Upper lobe of left lung (tissue), 4 donors: ENCODE measurements around the gene NENF.

Source experiments
- CTCF ChIP-seq, 6 experiments: fragments of 450-650 bp in 4 of 6; fragments of 200-600 bp in 2 of 6; sonication (generic) in 2 of 6; IDR thresholded peaks; one replicate each; pipeline ENCODE4 v1.5.1; 2016 to 2019; ENCODE audit warnings: antibody characterized with exemption in 6 of 6
- POLR2A ChIP-seq, 4 donors: fragments of 450-650 bp; IDR thresholded peaks; one replicate each; pipeline ENCODE4 v1.5.1; 2016 to 2017; ENCODE audit warnings: antibody characterized with exemption in 4 of 4, mild to moderate bottlenecking in 2 of 4
- POLR2AphosphoS5 ChIP-seq, 2 donors: sonication (generic); formaldehyde crosslinking; IDR thresholded peaks; one replicate each; pipeline ENCODE4 v1.5.1; 2017; ENCODE audit warnings: antibody characterized with exemption in 2 of 2

- TF ChIP-seq CTCF (IDR thresholded peaks at IDR 0.05) (no peak), POLR2AphosphoS5 (IDR thresholded peaks at IDR 0.05) (no peak), POLR2A (IDR thresholded peaks at IDR 0.05) (no peak)
Observed at GRCh38 chr1:212421165-212421564, 11.6 kb upstream of the NENF start.
